Measurements from ENCODE around the gene GGA2.
"Not testable (repeated sequence)": the region's sequence is repeated elsewhere in the genome, so short reads cannot be mapped to it uniquely, and the experiment has no call there.

Gene GGA2

DNA sequence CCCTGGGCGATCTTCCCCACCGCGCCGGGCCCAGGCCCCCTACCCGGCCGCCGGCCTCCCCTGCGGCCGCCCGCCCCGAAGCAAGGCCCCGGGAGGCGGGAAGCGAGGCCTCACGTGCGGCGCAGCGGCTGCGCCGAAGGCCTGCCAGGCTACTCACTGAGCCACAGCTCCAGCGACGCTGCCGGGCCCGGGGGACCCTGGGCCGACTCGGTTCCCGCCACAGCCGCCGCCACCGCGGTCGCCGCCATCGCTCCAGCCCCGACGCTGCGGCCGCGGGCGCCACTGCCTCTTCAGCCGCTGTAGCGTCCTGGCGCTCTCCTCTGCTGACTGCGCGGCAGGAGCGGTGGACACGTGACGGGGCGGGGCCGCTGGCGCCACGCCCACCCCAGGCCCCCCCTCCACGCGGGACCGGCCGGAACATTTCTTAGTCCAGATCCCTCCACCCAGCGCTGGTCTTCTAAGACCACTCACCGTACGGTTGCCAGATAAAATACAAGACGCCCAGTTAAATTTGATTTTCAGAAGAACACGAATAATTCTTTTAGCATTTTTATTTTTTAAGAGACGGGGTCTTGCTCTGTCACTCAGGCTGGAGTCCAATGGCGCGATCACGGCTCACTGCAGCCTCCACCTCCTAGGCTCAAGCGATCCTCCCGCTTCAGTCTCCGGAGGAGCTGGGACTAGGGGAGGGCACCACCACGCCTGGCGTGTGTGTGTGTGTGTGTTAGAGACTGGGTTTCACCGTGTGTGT, at the start of gene GGA2:
GGA2 (minus strand) TSS at position 331 of the 751 bp plus-strand sequence; CDS start at position 248, 83 bp downstream.
- peak; percentile 83 for DNase-seq

DNA sequence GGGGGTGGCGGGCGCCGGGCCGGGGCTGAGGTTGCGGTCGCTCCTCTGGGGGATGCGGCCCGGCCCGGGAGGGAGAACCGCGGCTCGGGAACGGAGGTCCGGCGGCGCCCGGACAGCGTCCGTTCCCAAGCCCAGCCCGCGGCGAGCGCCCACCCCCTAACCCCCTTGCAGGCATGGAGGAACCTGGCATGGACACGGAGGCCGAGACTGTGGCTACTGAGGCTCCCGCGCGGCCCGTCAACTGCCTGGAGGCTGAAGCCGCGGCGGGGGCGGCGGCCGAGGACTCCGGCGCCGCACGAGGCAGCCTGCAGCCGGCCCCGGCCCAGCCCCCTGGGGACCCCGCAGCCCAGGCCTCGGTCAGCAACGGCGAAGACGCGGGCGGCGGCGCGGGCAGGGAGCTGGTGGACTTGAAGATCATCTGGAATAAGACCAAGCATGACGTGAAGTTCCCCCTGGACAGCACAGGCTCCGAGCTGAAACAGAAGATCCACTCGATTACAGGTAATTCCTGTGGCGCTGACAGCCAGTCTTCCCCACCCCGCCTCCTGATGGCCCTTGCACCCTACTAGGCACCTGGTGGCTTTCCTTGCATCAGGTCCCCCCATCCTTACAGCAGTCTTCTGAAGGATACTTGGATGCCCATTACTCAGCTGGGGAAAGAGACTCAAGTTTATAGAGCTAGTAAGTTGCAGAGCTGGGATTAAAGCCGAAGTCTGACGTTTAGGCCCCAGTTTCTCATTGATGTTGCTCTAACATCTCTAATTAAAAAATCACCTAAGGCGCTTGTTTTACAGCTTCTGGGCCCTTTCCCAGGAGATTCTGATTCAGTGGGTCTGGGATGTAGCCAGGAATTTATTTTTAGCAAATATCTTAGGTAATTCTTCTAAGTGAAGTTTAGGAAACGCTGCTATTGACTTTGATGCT, 47.7 kb upstream of the GGA2 start:
- DNase-seq: no peak

- DNase-seq: peak; percentile 96
Observed at GRCh38 chr16:23556881-23557778, 46.8 kb upstream of the GGA2 start, which contains the start of the genes EARS2 and UBFD1. TSS of gene EARS2 (minus strand) at chr16:23557350. CDS start at chr16:23557343, 7 bp downstream. TSS of gene UBFD1 (plus strand) at chr16:23557727. CDS start at chr16:23557743, 16 bp downstream.

DNA sequence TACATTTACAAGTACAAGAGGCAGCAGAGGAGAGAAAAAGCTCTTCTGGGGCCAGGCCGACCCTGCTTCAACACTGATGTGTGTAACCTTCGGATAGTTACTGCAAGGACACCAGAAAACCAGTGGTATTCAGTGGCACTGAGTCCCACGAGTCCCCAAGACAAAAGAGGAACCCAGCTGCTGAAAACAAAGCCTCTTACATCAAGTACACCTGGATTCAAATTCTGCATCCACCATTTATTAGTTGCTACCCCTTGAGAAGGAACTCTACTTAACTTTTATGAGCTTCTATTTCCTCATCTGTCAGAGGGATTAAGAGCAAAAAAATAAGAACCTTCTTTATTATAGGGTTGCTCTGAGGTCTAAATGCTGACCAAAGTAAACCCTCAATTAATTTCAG, 44.2 kb upstream of the GGA2 start:
- DNase-seq: no peak

GRCh38 chr16:23552161-23552560, 41.9 kb upstream of the GGA2 start:
- no peak for DNase-seq

DNA sequence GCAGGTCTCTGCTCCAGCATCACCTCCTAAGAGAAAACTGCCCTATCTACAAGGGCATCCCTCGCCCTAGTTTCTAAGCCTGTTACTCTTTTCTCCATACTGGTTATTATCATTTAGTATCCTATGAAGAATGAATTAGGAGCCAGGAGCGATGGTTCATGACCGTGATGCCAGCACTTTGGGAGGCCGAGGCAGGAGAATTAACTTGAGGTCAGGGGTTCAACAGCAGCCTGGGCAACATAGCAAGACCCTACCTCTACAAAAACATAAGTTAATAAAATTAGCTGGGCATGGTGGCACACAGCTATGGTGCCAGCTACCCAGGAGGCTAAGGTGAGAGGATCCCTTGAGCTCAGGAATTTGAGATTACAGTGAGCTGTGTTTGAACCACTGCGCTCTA, 39.6 kb upstream of the GGA2 start:
- DNase-seq: no peak

DNA sequence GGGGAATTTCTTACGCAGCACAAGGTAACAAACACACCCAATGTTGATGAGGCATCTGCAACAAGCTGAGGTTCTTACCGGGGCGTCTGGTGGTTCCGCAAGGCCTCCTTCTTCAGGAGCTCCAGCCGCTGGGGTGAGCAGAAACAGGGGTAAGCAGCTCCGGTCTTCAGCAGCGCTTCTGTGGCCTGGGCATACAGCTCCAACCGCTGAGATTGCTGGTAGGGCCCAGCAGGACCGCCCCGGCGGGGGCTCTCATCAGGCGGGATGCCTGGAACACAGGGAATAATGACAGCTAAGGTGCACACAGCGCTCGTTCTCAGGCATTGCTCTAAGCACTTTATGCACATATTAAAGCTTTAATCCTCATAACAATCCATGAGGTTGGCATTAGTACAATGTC, 34.1 kb upstream of the GGA2 start:
- no peak for DNase-seq

DNA sequence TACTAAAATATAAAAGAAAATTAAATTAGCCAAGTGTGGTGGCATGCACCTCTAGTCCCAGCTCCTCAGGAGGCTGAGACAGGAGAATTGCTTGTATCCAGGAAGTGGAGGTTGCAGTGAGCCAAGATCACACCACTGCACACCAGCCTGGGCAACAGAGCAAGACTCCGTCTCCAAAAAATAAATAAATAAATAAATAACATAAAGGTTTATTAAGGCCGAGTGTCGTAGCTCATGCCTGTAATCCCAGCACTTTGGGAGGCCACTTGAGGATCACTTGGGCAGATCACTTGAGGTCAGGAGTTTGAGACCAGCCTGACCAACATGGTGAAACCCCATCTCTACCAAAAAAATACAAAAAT, 30.5 kb upstream of the GGA2 start:
- DNase-seq: not testable (repeated sequence)

DNA sequence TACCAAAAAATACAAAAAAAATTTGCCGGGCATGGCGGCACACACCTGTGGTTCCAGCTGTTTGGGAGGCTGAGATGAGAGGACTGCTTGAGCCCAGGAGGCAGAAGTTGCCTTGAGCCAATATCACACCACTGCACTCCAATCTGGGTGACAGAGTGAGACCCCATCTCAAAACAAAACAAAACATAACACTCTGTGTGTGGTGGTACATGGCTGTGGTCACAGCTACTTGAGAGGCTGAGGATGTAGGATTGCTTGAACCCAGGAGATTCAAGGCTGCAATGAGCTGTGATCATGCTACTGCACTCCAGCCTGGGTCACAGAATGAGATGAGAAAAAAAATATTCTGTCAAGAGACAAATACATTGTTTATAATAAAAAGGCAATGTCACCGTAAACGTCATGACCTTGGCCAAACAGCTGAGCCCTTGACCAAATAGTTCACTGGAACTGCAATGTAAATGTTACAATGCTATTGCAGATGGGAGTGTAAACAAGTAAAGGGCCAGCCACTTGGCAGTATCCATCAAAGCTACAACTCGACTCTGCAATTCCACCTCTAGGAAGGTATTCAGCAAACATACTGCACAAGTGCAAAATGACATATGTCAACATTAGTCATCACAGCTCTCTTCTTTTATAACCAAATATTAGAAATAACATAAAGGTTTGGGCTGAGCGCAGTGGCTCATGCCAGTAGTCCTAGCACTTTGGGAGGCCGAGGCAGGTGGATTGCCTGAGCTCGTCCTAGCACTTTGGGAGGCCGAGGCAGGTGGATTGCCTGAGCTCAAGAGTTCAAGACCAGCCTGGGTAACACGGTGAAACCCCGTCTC, 29.9 kb upstream of the GGA2 start:
- no peak for DNase-seq

GRCh38 chr16:23538919-23539278, 28.6 kb upstream of the GGA2 start:
- DNase-seq: no peak

- no peak for DNase-seq
Observed at GRCh38 chr16:23537390-23537789, 27.1 kb upstream of the GGA2 start.

DNA sequence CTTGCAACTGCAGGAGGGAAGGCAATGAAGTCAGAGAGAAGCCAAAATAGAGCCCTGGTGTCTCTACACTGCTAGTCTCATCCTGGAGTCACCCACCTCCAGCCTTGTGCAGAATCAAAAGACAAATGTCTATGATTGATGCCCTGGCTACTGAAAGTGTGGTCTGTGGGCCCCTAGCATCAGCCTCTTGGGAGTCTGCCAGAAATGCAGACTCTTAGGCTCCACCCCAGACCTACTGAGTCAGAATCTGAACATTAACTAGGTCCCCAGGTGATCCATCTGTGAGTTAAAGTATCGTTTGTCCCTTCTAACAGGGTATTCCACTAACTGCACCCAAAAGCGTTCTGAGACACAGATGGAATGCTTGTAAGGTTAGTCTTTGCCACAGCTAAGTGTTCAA, 25.6 kb upstream of the GGA2 start:
- DNase-seq: no peak

DNA sequence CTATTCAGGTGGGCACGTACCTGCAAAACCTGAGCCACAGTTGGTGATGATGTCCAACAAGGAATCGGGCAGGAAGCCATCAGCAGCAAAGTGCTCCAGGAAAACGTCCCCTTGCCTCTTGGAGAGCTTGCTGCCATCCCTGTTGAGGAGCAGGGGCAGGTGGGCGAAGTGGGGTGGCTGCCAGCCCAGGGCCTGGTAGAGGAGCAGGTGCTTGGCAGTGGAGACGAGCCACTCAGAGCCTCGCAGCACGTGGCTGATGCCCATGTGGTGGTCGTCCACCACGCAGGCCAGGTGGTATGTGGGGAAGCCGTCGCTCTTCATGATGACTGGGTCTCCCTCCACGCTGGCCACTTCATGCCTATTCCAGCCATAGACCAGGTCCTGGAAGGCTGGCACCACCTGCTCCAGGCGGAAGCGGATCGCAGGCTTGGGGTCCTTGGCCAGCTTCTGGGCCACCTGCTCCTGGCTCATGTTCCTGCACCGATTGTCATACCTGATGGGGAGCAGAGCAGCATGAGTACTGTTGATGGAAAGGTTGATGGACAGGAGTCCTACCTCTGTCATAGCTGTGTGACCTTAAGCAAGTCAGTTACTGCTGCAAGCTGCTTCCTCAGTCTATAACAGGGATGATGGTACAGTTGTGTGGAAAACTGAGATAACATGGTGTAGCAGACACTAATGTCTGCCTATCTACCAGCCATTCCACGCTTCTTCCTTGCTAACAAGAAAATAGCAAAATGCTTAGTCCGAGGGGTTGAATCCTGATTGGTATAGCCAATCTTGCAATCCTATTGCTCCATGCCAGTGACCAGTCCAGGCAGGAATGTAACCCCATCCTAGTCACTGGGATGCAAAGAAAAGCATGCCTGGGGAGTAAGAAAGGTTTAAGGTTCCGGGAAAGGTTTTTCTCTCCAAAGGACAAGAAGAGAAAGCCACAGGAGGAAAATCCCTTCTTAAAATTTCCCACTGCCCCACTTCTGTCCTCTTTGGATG, 24.9 kb upstream of the GGA2 start:
- no peak for DNase-seq

GRCh38 chr16:23532448-23532847, 22.2 kb upstream of the GGA2 start:
- DNase-seq: no peak

DNA sequence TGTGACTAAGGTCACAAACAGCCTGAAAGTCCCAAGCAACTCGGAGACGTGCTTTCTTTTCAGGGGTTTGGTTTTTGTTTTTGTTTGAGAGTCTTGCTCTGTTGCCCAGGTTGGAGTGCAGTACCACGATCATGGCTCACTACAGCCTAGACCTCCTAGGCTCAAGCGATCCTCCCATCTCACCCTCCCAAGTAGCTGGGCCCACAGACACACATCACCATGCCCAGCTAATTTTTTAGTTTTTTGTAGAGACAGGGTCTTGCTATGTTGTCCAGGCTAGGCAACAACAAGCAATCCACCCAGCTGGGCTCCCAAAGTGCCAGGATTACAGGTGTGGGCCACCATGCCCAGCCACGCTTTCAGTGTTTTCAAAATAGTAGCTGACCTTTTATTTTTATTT, 19.8 kb upstream of the GGA2 start:
- no peak for DNase-seq

GRCh38 chr16:23528644-23529310, 18.5 kb upstream of the GGA2 start:
- no peak for DNase-seq

- DNase-seq: no peak
Observed at GRCh38 chr16:23527961-23528643, 17.8 kb upstream of the GGA2 start.

DNA sequence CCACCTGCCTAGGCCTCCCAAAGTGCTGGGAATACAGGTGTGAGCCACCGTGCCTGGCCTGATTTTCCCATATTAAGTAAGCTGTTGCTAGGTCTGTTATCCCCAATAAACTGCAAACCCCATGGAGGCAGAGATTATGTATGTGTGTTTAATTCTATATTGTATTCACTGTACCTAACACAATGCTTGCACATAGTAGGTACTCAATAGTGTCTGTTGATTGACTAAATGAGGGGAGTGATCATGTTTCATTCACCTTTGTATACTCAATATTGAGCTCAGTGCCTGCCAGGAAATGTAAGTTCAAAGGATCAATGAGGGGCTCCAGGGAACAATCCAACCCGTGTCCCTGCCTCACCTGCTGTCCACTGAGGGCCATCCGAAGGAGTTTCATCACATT, 14.6 kb upstream of the GGA2 start:
- DNase-seq: no peak

DNA sequence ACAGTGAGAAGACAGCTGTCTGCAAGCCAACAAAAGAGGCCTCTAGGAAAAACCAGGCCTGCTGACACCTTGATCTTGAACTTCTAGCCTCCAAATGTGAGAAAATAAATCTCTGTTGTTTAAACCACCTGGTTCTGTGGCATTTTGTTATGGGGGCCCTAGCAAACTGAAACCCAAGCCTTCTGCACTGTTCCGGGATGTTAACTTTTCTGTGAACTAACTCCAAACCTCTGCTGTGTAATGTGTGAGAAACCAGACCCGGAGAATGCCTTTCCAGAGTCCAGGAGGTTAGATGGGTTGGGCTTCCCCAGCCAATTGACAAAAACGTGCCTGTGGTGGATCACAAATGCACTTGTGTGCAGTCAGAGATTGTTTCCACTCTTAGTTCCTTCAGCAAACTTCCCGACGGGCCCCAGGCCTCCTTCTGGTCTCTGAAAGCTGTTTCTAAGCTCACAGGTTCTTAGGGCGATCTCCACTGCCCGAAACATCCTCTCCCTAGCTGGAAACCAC, 13.6 kb upstream of the GGA2 start:
- DNase-seq: no peak

All from CD4-positive, alpha-beta T cell treated with Interleukin-15 for 1 hour (primary cell).